Heart left ventricle (tissue), 16 donors: ENCODE data around the gene TRIM44. TPM values are rescaled to one million over a fixed set of nuclear protein-coding genes. Genes with fewer than 3 reads are reported as not detected.

Experiments used
- ATAC-seq, 4 donors: fragments of 200-7000 bp; cut with Tn5 transposase; one replicate each; pipeline ENCODE4 v1.9.1; 2020 to 2022; ENCODE audit warnings: moderate library complexity in 4 of 4, mild to moderate bottlenecking in 3 of 4, moderate number of reproducible peaks in 1 of 4
- DNase-seq, 5 donors: peaks; one replicate each; pipeline ENCODE4 v3.0.0-alpha.2; 2020
- H3K27ac ChIP-seq, 12 donors: fragments of 200-600 bp; sonication (generic) in 4 of 12; one replicate each; pipeline versions ENCODE4 v1.5.0 to v1.8.0; 2016 to 2022; ENCODE audit warnings: mild to moderate bottlenecking in 2 of 12
- H3K27me3 ChIP-seq, 9 donors: fragments of 200-600 bp; sonication (generic) in 2 of 9; one replicate each; pipeline versions ENCODE4 v1.5.1 to v1.8.0; 2016 to 2022; ENCODE audit warnings: mild to moderate bottlenecking in 3 of 9
- H3K36me3 ChIP-seq, 9 donors: fragments of 200-600 bp; sonication (generic) in 2 of 9; one replicate each; pipeline versions ENCODE4 v1.5.0 to v1.8.0; 2018 to 2022; ENCODE audit warnings: mild to moderate bottlenecking in 2 of 9
- H3K4me1 ChIP-seq, 12 donors: fragments of 200-600 bp; sonication (generic) in 4 of 12; one replicate each; pipeline versions ENCODE4 v1.5.0 to v1.8.0; 2016 to 2022; ENCODE audit warnings: mild to moderate bottlenecking in 3 of 12
- H3K4me3 ChIP-seq, 12 donors: fragments of 200-600 bp; sonication (generic) in 4 of 12; one replicate each; pipeline versions ENCODE4 v1.5.0 to v1.8.0; 2017 to 2022; ENCODE audit warnings: mild to moderate bottlenecking in 9 of 12, moderate library complexity in 4 of 12
- H3K9me3 ChIP-seq, 12 donors: fragments of 200-600 bp; sonication (generic) in 4 of 12; one replicate each; pipeline versions ENCODE4 v1.5.0 to v1.8.0; 2016 to 2022; ENCODE audit warnings: mild to moderate bottlenecking in 1 of 12
- POLR2A ChIP-seq, 2 donors: fragments of 450-650 bp; IDR thresholded peaks; one replicate each; pipeline ENCODE4 v1.6.1; 2017; ENCODE audit warnings: antibody characterized with exemption in 2 of 2, mild to moderate bottlenecking in 2 of 2, moderate library complexity in 2 of 2
- WGBS, 4 donors: extraction: QIAGEN DNeasy Blood & Tissue Kit in 2 of 4; methylation state at CpG; one replicate each; pipeline versions ENCODE4 v1.1.5 to v1.1.7; 2013 to 2018; 5-methylcytosine and 5-hydroxymethylcytosine counted together
- intact Hi-C, 10 donors: fragments of 100-400 bp; cut with DNase I; formaldehyde crosslinking; loops; one replicate each; pipeline versions ENCODE4 v1.11.1 to v1.14.2; 2022
- polyA plus RNA-seq, 2 donors: library from polyadenylated mRNA; stranded (reverse); fragments of 200-250 nt; gene quantifications; one replicate each; pipeline ENCODE4 v1.2.3, GENCODE V29; 2013
- total RNA-seq, 9 donors: library from RNA; depleted of rRNA in 2 of 9; stranded (reverse); fragments of >200 nt in 2 of 9; fragmentation: NEBNext Ultra II Directional in 3 of 9; extraction: Animal tissue kit (Norgen Biotek cat#: 25700) in 3 of 9; gene quantifications; one replicate each; pipeline versions ENCODE4 v1.1.0 to v1.2.4, GENCODE V29; 2016 to 2023
- TF ChIP-seq, protein P1 (sequence below), 12 donors: fragments of 200-600 bp; sonication (generic) in 4 of 12; IDR thresholded peaks; one replicate each; pipeline versions ENCODE4 v1.5.0 to v1.8.0; 2018 to 2022; ENCODE audit warnings: antibody characterized with exemption in 12 of 12, mild to moderate bottlenecking in 5 of 12
- donor health status: ischemic (EF 13 %, LVEDD 7.1; RV severe dilation, severe dysfunction).
- donor health status: healthy with polysubstance abuse.
- donor health status: DM: no; HTN: yes; CAD: no.
- donor health status: DM: no; HTN: no; CAD: no.
- donor health status: ischemic (EF 25% LVEDD 6.9; RV normal size, moderate dysfunction).
- donor health status: ischemic (EF 25% LVEDD 5.7; RV mildly dilated, moderate dysfunction).
- donor health status: healthy.
- donor health status: DM: yes; HTN: yes; CAD: no.
- donor health status: ischemic (EF 35%, LVEDD 5.7; RV mildly dilated, moderate dysfunction).
- donor health status: nonischemic (EF 11% LVEDD 7.7; RV severe dilation, severe dysfunction).
- donor health status: DM: yes; HTN: yes; CAD: no.
- donor health status: PGD.
- donor health status: ischemic (EF 29% LVEDD 5.4; RV normal size, mild dysfunction).
- donor health status: nonischemic (EF 23%, LVEDD 6.1; RV moderate dilation, normal function).

The TRIM44 gene
- total and polyA plus RNA-seq, 11 donors, result 7.9 to 55.3 (median 44.1) TPM

DNA sequence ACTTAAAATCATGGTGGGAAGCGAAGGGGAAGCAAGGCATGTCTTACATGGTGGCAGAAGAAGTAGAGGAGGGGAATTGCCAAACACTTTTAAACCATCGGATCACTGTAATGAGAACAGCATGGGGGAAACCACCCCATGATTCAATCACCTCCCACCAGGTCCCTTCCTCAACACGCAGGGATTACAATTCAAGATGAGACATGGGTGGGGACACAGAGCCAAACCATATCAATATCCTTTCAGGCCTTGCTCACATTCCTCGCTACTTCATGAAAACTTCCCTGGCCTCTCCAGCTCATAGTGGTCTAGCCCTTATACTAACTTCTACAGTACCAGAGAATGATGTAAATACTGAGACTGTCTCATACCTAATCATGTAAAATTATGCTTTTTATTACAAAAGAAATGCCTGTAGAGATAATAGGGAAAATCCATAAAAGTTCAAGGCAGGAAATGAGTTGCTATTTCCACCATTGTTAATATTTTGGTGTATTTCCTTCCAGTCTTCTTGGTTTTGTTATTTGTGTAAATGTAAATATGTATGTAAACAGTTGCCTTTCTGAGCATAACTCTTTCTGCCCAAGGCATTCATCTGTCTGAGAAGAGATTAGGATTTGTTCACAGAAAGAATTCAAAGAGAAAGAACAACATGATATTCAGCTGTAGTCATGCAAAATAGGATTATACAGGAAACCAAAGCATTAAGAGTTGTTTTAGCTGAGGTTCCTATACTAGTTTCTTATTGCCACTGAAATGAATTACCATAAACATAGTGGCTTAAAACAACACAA, 177.0 kb downstream of the TRIM44 start:
- Histone ChIP-seq H3K4me1 (no peaks in the 10 kb centered on the region), H3K27ac (no peak overlapping the region), H3K4me3 (no peak overlapping the region), H3K27me3 (no peaks in the 10 kb centered on the region), H3K36me3 (no peaks in the 10 kb centered on the region), H3K9me3 (peaks cover 0 to 9% (median 2%) of the 10 kb centered on the region in 12 donors)
- DNase-seq (no peak), ATAC-seq (no peak)
- TF ChIP-seq, protein P1, sequence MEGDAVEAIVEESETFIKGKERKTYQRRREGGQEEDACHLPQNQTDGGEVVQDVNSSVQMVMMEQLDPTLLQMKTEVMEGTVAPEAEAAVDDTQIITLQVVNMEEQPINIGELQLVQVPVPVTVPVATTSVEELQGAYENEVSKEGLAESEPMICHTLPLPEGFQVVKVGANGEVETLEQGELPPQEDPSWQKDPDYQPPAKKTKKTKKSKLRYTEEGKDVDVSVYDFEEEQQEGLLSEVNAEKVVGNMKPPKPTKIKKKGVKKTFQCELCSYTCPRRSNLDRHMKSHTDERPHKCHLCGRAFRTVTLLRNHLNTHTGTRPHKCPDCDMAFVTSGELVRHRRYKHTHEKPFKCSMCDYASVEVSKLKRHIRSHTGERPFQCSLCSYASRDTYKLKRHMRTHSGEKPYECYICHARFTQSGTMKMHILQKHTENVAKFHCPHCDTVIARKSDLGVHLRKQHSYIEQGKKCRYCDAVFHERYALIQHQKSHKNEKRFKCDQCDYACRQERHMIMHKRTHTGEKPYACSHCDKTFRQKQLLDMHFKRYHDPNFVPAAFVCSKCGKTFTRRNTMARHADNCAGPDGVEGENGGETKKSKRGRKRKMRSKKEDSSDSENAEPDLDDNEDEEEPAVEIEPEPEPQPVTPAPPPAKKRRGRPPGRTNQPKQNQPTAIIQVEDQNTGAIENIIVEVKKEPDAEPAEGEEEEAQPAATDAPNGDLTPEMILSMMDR (IDR thresholded peaks at IDR 0.05), result no peak
- no peak for TF ChIP-seq POLR2A (IDR thresholded peaks at IDR 0.05)
- 85 to 92% (median 88%) methylated on average over 4 of the region's 4 CpGs for WGBS, 4 donors
- intact Hi-C loops, result no loop called here

DNA sequence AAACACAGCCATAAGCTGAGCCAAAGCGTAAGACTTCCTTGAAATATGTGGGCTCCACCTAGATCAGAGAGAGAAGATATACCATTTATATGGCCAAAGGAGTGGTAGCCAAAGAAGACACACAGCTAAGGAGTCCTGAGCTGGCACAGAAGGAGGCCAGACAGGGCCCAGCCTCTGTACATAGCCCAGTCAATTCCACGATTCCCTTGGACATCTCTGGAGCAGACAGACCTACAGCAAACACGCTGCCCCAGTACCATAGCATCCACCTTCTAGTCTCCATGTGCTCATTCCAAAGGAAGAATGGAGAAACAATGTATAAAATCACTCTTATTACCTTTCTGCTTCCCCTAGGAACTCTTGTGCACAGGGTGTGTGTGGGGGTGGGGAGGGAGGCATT, 179.2 kb downstream of the TRIM44 start:
- Histone ChIP-seq H3K27me3 (peaks cover 0 to 3% (median 0%) of the 10 kb centered on the region in 9 donors), H3K9me3 (peaks cover 0 to 9% (median 2%) of the 10 kb centered on the region in 12 donors), H3K4me1 (no peaks in the 10 kb centered on the region), H3K4me3 (no peak overlapping the region), H3K27ac (no peak overlapping the region), H3K36me3 (no peaks in the 10 kb centered on the region)
- TF ChIP-seq, protein P1 (IDR thresholded peaks at IDR 0.05), result no peak
- no peak for TF ChIP-seq POLR2A (IDR thresholded peaks at IDR 0.05)
- intact Hi-C loops, result no loop called here
- DNase-seq (no peak), ATAC-seq (no peak)
- 95 to 98% (median 97%) methylated on average over 3 of the region's 3 CpGs for WGBS, 4 donors

GRCh38 chr11:35842958-35843357, 180.4 kb downstream of the TRIM44 start:
- no peak for DNase-seq
- H3K9me3 ChIP-seq, result peaks cover 0 to 9% (median 2%) of the 10 kb centered on the region in 12 donors
- H3K27ac ChIP-seq, result no peak overlapping the region
- H3K27me3 ChIP-seq, result peaks cover 0 to 3% (median 0%) of the 10 kb centered on the region in 9 donors
- 0% methylated on average over 1 of the region's 1 CpG for WGBS, 4 donors
- ATAC-seq, result no peak
- TF ChIP-seq, protein P1 (IDR thresholded peaks at IDR 0.05), result no peak
- TF ChIP-seq POLR2A (IDR thresholded peaks at IDR 0.05), result no peak
- intact Hi-C loops, result no loop called here
- H3K4me3 ChIP-seq, result no peak overlapping the region
- no peaks in the 10 kb centered on the region for H3K4me1 ChIP-seq
- H3K36me3 ChIP-seq, result no peaks in the 10 kb centered on the region

GRCh38 chr11:35844579-35844978, 182.0 kb downstream of the TRIM44 start:
- DNase-seq, result no peak
- H3K27ac ChIP-seq, result no peak overlapping the region
- H3K36me3 ChIP-seq, result no peaks in the 10 kb centered on the region
- ATAC-seq, result no peak
- H3K4me3 ChIP-seq, result no peak overlapping the region
- WGBS, 4 donors, result 79 to 85% (median 81%) methylated on average over 4 of the region's 4 CpGs
- intact Hi-C loops, result no loop called here
- H3K27me3 ChIP-seq, result peaks cover 0 to 3% (median 0%) of the 10 kb centered on the region in 9 donors
- peaks cover 0 to 9% (median 2%) of the 10 kb centered on the region in 12 donors for H3K9me3 ChIP-seq
- no peak for TF ChIP-seq POLR2A (IDR thresholded peaks at IDR 0.05)
- TF ChIP-seq, protein P1 (IDR thresholded peaks at IDR 0.05), result no peak
- H3K4me1 ChIP-seq, result no peaks in the 10 kb centered on the region
